Ishikawa (cell line): ENCODE measurements around the gene ALDH18A1.

Experiments
- CREB1 ChIP-seq: IDR thresholded peaks from 2 replicates; pipeline ENCODE4 v1.6.1; 2012; ENCODE audit warnings: low read depth
- FOXM1 ChIP-seq: IDR thresholded peaks from 2 replicates; pipeline ENCODE4 v1.6.1; 2012; ENCODE audit warnings: low read depth, borderline replicate concordance
- MAX ChIP-seq: IDR thresholded peaks from 2 replicates; pipeline ENCODE4 v1.6.1; 2012
- NFIC ChIP-seq: IDR thresholded peaks from 2 replicates; pipeline ENCODE4 v1.6.1; 2012
- TAF1 ChIP-seq: IDR thresholded peaks from 2 replicates; pipeline ENCODE4 v1.6.1; 2012; ENCODE audit warnings: low read depth, mild to moderate bottlenecking
- TCF12 ChIP-seq: IDR thresholded peaks from 2 replicates; pipeline ENCODE4 v1.6.1; 2012; ENCODE audit warnings: low read depth
- TEAD4 ChIP-seq: IDR thresholded peaks from 2 replicates; pipeline ENCODE4 v1.6.1; 2012
- YY1 ChIP-seq: IDR thresholded peaks from 2 replicates; pipeline ENCODE4 v1.6.1; 2012; ENCODE audit warnings: low read depth

GRCh38 chr10:95564291-95564690, 92.2 kb downstream of the ALDH18A1 start:
- no peak for TF ChIP-seq MAX
- TF ChIP-seq FOXM1 = no peak
- no peak for TF ChIP-seq TEAD4
- no peak for TF ChIP-seq YY1
- TF ChIP-seq TCF12 = no peak
- TF ChIP-seq TAF1 = no peak
- no peak for TF ChIP-seq CREB1
- no peak for TF ChIP-seq NFIC
